ENCODE data around the gene NLE1.

- no peak for TF ChIP-seq CTCF (IDR thresholded peaks at IDR 0.05)
- no peak for TF ChIP-seq EZH2 (IDR thresholded peaks at IDR 0.05; ENCODE audit: borderline replicate concordance, insufficient read depth, low read depth, low read length, poor library complexity, severe bottlenecking)
Observed at GRCh38 chr17:35101725-35102124, 40.4 kb downstream of the NLE1 start.

All from B cell (primary cell).